PFSK-1 (cell line): Measurements from ENCODE around the gene ANKRD42.

Experiments used
- POLR2AphosphoS5 ChIP-seq: IDR thresholded peaks from 2 replicates; pipeline ENCODE4 v1.6.1; 2012; ENCODE audit warnings: low read depth, mild to moderate bottlenecking, control low read depth, low read length, moderate library complexity
- TAF1 ChIP-seq: IDR thresholded peaks from 2 replicates; pipeline ENCODE4 v1.6.1; 2012; ENCODE audit warnings: low read length, control low read depth, borderline replicate concordance; ENCODE audit not compliant: insufficient read depth
- TF ChIP-seq, protein P1 (sequence below), 2 experiments: IDR thresholded peaks; 2 replicates each; pipeline versions ENCODE4 v1.6.1 to v1.8.0; 2011 to 2012; ENCODE audit warnings: low read depth in 2 of 2, low read length in 2 of 2, control low read depth in 1 of 2, inconsistent platforms in 1 of 2, mild to moderate bottlenecking in 1 of 2, moderate library complexity in 1 of 2; ENCODE audit not compliant: insufficient read depth in 1 of 2

DNA sequence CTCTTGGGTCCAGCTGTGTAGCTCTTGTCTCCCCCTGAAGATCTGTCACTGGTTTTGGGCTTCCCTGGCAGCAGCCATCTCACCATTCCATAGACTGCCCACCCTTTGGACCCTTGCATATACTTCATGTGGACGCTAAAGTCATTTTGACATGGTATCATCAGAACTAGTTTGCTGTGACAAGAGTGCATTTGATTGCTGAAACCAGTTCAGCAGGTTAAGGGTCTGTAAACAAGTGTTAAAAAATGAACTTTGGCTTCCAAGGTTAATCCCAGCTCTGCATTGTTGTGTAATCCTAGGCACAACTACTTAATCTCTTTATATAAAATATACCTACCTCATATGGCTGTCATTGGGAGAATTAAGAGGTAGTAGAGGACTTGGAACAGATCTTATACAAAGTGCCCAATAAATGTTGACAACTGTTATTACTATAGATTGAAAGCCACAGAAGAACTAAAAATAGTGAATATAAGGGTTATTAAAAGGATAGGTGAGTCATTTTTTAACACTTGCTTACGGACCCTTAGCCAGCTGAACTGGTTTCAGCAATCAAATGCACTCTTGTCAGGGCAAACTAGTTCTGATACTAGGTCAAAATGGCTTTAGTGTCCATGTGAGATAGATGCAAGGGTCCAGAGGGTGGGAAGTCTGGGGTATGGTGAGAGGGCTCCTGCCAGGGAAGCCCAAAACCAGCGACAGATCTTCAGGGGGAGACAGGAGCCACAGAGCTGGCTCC is 63.3 kb downstream of the ANKRD42 start:
- TF ChIP-seq POLR2AphosphoS5 (no peak), TAF1 (no peak)
- TF ChIP-seq, protein P1, sequence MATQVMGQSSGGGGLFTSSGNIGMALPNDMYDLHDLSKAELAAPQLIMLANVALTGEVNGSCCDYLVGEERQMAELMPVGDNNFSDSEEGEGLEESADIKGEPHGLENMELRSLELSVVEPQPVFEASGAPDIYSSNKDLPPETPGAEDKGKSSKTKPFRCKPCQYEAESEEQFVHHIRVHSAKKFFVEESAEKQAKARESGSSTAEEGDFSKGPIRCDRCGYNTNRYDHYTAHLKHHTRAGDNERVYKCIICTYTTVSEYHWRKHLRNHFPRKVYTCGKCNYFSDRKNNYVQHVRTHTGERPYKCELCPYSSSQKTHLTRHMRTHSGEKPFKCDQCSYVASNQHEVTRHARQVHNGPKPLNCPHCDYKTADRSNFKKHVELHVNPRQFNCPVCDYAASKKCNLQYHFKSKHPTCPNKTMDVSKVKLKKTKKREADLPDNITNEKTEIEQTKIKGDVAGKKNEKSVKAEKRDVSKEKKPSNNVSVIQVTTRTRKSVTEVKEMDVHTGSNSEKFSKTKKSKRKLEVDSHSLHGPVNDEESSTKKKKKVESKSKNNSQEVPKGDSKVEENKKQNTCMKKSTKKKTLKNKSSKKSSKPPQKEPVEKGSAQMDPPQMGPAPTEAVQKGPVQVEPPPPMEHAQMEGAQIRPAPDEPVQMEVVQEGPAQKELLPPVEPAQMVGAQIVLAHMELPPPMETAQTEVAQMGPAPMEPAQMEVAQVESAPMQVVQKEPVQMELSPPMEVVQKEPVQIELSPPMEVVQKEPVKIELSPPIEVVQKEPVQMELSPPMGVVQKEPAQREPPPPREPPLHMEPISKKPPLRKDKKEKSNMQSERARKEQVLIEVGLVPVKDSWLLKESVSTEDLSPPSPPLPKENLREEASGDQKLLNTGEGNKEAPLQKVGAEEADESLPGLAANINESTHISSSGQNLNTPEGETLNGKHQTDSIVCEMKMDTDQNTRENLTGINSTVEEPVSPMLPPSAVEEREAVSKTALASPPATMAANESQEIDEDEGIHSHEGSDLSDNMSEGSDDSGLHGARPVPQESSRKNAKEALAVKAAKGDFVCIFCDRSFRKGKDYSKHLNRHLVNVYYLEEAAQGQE (IDR thresholded peaks at IDR 0.05; ENCODE audit: insufficient read depth in 1 of 2, low read depth in 2 of 2, low read length in 2 of 2): no peak
